Uterus (tissue), 2 donors: Measurements from ENCODE around the gene FIBP.

Experiments
- POLR2A ChIP-seq, 2 donors: fragments of 450-650 bp; IDR thresholded peaks; one replicate each; pipeline ENCODE4 v1.6.1; 2016; ENCODE audit warnings: antibody characterized with exemption in 2 of 2, mild to moderate bottlenecking in 1 of 2, moderate library complexity in 1 of 2
- TF ChIP-seq, protein P1 (sequence below), 4 experiments: fragments of 200-600 bp in 2 of 4; fragments of 450-650 bp in 2 of 4; sonication (generic) in 2 of 4; IDR thresholded peaks; one replicate each; pipeline ENCODE4 v1.5.1; 2016 to 2019; ENCODE audit warnings: antibody characterized with exemption in 4 of 4, mild to moderate bottlenecking in 2 of 4, moderate library complexity in 1 of 4

- TF ChIP-seq, protein P1, sequence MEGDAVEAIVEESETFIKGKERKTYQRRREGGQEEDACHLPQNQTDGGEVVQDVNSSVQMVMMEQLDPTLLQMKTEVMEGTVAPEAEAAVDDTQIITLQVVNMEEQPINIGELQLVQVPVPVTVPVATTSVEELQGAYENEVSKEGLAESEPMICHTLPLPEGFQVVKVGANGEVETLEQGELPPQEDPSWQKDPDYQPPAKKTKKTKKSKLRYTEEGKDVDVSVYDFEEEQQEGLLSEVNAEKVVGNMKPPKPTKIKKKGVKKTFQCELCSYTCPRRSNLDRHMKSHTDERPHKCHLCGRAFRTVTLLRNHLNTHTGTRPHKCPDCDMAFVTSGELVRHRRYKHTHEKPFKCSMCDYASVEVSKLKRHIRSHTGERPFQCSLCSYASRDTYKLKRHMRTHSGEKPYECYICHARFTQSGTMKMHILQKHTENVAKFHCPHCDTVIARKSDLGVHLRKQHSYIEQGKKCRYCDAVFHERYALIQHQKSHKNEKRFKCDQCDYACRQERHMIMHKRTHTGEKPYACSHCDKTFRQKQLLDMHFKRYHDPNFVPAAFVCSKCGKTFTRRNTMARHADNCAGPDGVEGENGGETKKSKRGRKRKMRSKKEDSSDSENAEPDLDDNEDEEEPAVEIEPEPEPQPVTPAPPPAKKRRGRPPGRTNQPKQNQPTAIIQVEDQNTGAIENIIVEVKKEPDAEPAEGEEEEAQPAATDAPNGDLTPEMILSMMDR (IDR thresholded peaks at IDR 0.05), result no peak
- peak; percentile 60 to 74 for TF ChIP-seq POLR2A (IDR thresholded peaks at IDR 0.05)
Observed at GRCh38 chr11:65900125-65900898, 12.0 kb upstream of the FIBP start, which contains the start of gene FOSL1.
